ENCODE data around the gene DOK3. TPM values are rescaled to one million over a fixed set of nuclear protein-coding genes. Genes with fewer than 3 reads are reported as not detected.

The DOK3 gene
- total RNA-seq, 1 donor from 2014 or later: 0.32 TPM

DNA sequence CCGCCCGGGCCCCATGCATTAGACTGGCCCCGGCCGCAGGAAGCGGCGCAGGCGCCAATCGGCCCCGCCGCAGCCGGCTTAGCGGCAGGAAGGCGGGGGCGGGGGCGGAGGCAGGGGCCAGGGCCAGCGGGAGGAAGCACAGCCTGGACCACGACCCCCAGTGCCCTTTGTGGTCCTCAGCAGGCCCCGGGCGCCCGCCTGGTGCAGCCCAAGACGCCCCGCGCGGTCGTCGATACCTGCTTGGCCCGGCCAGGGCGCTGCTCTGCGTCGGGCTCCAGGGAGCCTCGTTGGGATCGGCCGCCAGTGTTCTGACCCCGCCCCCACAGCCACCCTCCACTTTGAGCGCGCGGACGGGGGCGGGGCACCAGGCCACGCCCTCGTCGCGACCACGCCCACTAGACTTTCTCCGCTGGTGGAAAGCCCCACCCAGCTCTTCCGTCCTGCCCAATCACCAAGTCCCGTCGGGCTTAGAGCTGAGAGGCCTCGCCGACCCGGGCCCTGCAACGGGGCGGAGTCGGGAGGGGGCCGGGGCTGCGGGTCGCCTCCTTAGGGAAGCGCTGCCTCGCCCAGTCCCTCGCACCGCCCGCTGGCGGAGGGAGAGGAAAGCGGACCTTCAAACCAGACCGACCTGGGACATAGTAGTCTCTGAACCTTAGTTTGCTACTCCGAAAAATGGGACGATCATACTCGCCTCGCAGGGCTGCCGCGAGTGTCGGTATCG, 12.2 kb downstream of the DOK3 start, which contains the start of gene PDLIM7:
TSS of gene PDLIM7 (minus strand) at position 313 of the 721 bp plus-strand sequence. CDS start 1,092 bp downstream, outside the sequence.
- peak within 1 kb of the TSS; percentile 96 to 99 for H3K27ac ChIP-seq
- peaks cover 23 to 41% of the 10 kb centered on the region in 2 donors for H3K4me1 ChIP-seq
- TF ChIP-seq, protein P1, sequence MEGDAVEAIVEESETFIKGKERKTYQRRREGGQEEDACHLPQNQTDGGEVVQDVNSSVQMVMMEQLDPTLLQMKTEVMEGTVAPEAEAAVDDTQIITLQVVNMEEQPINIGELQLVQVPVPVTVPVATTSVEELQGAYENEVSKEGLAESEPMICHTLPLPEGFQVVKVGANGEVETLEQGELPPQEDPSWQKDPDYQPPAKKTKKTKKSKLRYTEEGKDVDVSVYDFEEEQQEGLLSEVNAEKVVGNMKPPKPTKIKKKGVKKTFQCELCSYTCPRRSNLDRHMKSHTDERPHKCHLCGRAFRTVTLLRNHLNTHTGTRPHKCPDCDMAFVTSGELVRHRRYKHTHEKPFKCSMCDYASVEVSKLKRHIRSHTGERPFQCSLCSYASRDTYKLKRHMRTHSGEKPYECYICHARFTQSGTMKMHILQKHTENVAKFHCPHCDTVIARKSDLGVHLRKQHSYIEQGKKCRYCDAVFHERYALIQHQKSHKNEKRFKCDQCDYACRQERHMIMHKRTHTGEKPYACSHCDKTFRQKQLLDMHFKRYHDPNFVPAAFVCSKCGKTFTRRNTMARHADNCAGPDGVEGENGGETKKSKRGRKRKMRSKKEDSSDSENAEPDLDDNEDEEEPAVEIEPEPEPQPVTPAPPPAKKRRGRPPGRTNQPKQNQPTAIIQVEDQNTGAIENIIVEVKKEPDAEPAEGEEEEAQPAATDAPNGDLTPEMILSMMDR (IDR thresholded peaks at IDR 0.05): peak in 1 of 3 experiments; percentile 3
- peak; percentile 89 to 98 for DNase-seq (ENCODE audit: low spot score in 2 of 2)
- H3K36me3 ChIP-seq: peaks cover 10 to 23% of the 10 kb centered on the region in 2 donors
- H3K4me3 ChIP-seq: peak within 1 kb of the TSS; percentile 92 to 93
- H3K27me3 ChIP-seq: no peaks in the 10 kb centered on the region
- intact Hi-C loops (cut with DNase I): loop anchor here (1.0 to 5.0 kb wide), 5 partner anchors 20 to 185 kb away; partner anchors contain the start of genes GRK6 and MXD3
- H3K9me3 ChIP-seq: no peaks in the 10 kb centered on the region

DNA sequence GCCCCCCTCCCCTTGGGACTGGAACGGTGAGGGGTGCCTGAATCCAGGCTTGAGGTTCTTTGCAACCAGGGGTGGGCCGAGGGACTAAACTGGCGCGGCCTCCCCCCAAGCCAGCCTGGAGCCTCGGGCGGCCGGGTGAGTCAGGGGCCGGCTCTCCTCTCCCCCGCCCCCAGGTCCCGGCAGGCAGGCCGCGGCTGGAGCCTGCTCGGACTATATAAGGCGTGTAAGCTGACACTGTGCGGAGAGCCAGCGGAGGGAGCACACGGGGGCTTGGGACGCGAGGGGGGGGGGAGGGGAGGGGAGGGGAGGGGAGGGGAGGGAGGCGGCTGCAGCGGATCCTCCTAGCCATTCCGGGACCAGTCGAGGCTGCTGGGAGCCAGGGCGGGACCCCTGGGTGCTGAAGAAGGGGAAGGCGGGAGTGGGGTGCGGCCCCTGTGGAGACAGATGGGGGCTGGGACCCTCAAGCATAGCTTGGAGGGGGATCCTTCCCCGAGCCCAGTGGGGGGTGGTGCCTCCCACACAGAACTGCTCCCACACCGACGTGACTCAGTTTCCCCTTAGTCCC, 12.8 kb downstream of the DOK3 start:
- Histone ChIP-seq H3K9me3 (no peaks in the 10 kb centered on the region), H3K4me3 (peak overlapping the region; percentile 92 to 93), H3K36me3 (peaks cover 16 to 29% of the 10 kb centered on the region in 2 donors), H3K27me3 (no peaks in the 10 kb centered on the region), H3K27ac (peak overlapping the region; percentile 96 to 99), H3K4me1 (peaks cover 29 to 47% of the 10 kb centered on the region in 2 donors)
- TF ChIP-seq, protein P1 (IDR thresholded peaks at IDR 0.05): no peak
- peak; percentile 78 to 96 for DNase-seq (ENCODE audit: low spot score in 2 of 2)
- intact Hi-C loops (cut with DNase I): loop anchor here (1.0 to 5.0 kb wide), 4 partner anchors 20 to 185 kb away; partner anchors contain the start of genes GRK6 and MXD3

DNA sequence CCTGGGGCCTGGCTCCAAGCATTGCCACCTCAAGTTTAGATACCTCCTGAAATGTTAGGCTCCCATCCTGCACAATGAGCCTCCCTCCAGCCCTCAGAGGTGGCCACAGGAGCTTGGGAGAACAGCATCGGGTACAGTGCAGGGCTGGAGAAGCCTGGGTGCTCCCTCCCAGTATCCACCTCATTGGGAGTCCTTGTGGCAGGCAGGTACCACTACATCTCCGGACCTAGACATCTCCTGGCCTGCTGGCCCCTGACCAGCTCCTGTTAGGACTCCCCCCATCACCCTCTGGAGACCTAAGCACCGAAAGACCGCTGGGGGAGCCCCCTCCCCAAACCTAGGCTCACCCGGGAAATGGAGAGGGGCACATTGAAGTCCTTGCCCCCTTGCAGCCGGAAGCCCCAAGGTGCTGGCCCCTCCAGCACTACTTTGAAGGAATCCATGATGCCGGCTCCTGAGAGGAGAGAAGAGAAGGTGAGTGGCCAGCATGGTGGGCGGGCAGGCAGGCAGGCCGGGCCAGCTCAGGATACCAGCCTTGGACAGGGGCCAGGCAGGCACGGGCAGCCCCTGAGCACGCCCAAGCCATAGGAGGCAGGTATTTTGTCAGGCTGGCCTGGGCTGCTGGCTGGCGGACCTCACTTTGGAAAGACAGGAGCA, 13.4 kb downstream of the DOK3 start:
- no peak for DNase-seq (ENCODE audit: low spot score in 2 of 2)
- Histone ChIP-seq H3K27ac (peak overlapping the region; percentile 96 to 99), H3K4me3 (peak overlapping the region; percentile 92 to 93), H3K27me3 (no peaks in the 10 kb centered on the region), H3K36me3 (peaks cover 22 to 35% of the 10 kb centered on the region in 2 donors), H3K9me3 (no peaks in the 10 kb centered on the region), H3K4me1 (peaks cover 35 to 52% of the 10 kb centered on the region in 2 donors)
- TF ChIP-seq, protein P1 (IDR thresholded peaks at IDR 0.05): peak in 2 of 3 experiments; percentile 13 to 19
- intact Hi-C loops (cut with DNase I): loop anchor here (2.0 to 5.0 kb wide), 2 partner anchors 51 to 184 kb away; partner anchors contain the start of gene MXD3

DNA sequence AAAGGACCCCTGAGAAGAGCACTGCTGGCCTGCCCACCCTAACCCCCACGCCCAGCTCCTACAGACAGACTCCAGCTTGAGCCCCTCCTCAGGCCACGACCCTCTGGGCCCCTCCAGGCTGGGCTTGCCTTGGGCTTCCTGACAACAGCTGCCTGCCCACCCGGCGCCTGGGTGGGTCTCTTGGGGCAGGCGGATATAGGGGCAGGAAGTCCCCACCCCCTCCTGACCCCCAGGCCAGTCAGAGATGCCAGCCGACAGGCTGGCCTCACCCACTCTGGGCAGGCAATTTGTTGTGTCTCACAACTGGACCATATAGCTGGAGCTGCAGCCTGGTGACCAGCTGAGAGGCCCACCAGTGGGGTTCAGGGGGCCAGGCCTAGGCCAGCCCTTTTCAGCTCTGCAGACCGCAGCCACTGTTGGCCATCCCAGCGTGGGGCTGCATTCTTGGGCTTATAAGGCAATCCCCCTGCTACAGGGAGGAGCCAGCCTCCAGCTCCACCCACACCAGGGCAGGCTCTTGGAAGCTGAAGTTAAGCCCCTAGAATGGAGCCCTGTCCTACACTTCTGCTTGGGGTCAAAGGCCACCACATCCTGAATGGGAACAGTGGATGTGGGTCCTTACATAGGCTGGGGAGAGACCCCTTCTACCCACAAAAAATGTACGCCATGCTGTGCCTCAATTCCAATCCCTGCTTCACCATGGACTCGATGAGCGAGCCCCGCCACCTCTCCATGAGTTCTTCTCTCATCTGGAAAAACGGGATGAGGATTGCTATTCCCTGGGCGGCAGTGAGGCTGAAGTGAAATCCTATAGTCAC, 14.2 kb downstream of the DOK3 start:
- DNase-seq (ENCODE audit: low spot score in 2 of 2): peak; percentile 85 to 96
- TF ChIP-seq, protein P1 (IDR thresholded peaks at IDR 0.05): peak in 1 of 3 experiments; percentile 11
- Histone ChIP-seq H3K9me3 (no peaks in the 10 kb centered on the region), H3K27me3 (no peaks in the 10 kb centered on the region), H3K36me3 (peaks cover 30 to 42% of the 10 kb centered on the region in 2 donors), H3K27ac (peak overlapping the region; percentile 96 to 99), H3K4me1 (peaks cover 39 to 57% of the 10 kb centered on the region in 2 donors), H3K4me3 (peak overlapping the region; percentile 92 to 93)
- intact Hi-C loops (cut with DNase I): loop anchor here (2.0 to 5.0 kb wide), 2 partner anchors 51 to 183 kb away; partner anchors contain the start of gene MXD3
